Stromal cell of bone marrow (primary cell): ENCODE data around the gene ARHGEF28.

Source experiments
- DNase-seq: peaks from one replicate; pipeline ENCODE4 v3.0.0-alpha.2; 2012; ENCODE audit warnings: low read depth

The ARHGEF28 gene

DNA sequence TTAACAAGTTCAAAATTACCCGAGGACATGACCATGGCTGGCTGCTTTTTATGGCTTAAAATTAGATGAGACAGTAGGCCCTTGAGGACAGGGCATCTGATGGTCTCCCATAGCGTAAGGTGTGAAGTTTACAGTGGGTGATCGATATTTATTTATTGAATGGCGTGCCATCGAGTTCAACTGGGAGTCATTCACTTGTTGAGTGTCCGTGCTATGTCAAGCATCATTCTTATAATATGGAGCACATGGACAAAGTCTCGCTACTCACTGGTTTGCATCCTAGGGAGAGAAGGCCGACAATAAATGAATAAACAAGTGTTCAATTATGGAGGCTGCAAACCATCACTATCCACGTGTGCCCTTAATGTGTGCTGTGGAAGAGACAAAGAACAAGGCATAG, 277.2 kb downstream of the ARHGEF28 start:
- DNase-seq: no peak

DNA sequence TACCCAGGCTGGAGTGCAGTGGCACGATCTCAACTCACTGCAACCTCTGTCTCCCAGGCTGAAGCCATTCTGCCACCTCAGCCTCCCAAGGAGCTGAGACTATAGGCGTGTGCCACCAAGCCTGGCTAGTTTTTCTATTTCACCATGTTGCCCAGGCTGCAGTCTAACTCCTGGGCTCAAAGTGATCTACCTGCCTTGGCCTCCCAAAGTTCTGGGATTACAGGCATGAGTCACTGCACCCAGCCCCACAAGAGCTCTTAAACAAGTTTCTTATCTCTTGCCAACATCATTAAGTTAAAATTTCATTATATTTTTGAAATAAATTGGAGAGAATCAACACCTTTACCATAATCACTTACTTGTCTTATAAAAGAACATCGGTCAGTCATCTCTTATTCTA, 280.3 kb downstream of the ARHGEF28 start:
- no peak for DNase-seq

DNA sequence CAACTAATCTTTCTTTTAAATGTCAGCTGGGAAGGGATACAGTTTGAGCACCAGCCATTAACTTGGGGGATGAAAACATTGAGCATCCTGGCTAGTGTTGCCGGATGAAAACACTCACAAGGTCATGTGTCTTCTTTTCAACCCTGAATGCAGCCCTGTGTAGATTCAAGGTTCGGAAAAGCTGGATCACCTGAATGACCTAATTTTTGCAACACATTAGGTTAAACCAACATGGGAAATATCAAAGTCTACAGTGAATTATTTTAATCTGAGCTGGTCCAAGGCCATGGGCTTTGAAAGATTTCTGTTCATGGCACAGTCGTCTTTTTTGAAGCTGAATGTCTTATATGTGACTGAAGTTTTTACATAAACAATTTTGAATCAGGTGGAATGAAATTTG, 281.2 kb downstream of the ARHGEF28 start:
- no peak for DNase-seq

DNA sequence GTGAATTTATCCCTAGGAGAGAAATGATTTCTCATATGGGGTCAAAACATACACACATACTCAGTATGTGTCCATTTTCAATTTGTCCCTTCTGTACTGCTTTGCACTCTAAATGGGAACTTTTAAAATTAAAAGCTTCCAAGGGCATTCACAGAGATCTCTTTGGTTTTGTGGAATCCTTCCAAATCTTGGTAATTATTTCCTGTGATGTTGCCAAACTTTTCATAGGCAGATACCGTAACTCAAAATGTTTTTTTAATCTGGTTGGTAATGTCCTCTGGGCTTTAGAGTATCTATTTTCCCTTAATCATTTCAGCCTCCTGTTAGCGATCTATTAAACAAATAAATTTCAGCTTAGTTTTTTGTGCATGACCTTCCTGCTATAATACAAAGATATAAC, 282.4 kb downstream of the ARHGEF28 start:
- DNase-seq: no peak

GRCh38 chr5:73908846-73909245, 282.9 kb downstream of the ARHGEF28 start:
- DNase-seq: no peak

- no peak for DNase-seq
These were observed 283.5 kb downstream of the ARHGEF28 start for GRCh38 chr5:73909474-73909873.

DNA sequence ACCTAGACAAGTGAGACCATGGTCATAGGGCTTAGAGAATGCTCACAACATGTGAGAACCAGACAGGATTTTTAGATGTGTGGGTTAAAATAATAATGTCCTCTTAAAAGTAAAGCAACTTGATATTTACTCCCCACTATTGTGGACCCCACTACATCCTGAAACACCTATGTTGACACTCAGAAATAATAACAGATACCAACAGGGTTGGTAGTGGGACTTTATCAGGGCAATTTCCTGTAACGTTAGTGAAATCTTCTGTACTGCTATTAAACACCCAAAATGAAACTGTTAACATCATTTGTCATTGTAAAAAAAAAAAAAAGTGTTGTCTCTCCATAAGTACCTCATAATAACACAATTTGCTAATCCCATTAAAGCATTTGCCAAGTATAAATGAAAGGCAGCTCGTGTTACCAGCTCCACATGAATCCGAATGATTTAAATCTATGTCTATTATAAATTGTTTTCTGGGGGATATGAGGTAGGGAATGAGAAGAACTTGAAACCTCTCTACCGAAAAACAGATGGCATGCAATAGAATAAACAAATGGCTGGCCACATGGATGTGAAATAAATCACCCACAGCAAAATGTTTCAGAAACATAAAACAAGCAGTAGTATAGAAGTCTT, 285.9 kb downstream of the ARHGEF28 start:
- no peak for DNase-seq

DNA sequence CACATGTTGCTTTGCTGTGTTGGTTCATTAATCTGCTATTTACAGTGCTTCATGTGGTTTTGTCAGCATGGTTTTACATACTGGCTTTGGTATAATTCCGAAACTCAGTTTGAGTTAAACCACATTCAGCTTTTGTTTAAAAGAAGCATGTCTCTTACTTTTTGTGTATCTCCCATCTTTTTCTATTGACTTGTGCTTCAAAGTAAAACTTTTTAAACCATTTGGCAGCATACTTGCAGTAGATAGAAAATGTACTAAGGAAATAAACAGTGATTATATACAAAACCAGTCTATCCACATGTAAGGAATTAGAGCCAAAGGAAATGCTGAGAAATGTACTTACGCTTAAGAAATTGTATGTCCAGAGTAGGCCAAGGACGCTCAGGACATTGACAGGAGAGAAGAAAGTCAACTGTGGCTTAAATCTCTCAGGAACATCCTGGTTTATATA, 286.9 kb downstream of the ARHGEF28 start:
- no peak for DNase-seq

DNA sequence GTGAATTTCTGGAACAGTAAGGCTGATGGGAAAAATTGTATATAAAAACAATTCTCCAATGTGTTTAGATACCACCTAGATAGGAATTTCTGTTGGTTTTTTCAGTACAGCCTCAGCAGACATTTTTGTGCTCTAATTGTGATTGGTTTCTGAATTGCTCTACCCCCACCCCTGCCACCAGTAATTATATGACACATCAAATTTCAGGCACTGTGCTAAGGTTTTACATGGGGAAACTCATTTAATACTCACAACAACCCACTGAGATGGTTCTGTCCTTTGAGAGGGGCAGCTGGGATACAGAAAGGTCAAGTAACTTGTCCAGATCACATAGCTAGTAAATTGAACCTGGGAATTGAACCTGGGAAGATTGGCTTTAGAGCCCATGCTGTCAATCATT, 288.0 kb downstream of the ARHGEF28 start:
- DNase-seq: no peak

GRCh38 chr5:73915345-73915744, 289.3 kb downstream of the ARHGEF28 start:
- DNase-seq: no peak

DNA sequence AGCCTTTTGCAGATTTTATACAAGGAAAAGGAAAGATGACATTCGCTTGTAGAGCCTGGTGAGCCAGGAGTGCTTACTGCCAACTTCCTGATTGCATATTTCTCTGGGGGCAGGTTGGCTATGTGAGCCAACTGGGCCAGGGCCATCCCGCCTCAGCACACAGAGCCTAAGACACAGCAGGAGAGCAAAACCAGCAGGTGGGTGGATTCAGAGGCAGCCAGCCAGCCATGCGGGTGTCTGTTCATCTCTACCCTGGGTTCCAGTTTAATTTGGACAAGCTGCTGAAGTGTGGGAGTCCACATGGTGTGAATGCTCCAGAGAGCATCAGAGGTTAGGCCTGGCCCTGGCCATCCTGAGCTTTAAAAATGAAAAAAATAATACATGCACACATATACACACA, 291.4 kb downstream of the ARHGEF28 start:
- no peak for DNase-seq

DNA sequence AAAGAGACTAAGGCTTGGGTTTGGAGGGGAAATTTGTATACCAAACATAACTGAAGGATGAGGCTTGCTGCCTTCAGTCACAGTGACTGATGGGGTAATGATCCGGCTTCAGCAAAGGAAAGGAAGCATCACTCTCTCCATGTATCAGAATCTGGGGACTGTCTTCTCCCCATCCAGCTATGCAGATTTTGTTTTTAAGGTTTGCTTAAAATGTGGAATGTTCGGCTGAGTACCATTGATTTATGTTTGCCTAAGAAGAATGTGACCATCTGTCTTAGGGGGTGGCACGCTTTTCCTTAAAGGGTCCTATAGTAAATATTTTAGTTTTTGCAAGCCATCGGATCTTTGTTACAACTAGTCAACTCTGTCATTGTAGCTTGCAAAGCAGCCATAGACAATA, 291.9 kb downstream of the ARHGEF28 start:
- DNase-seq: no peak

DNA sequence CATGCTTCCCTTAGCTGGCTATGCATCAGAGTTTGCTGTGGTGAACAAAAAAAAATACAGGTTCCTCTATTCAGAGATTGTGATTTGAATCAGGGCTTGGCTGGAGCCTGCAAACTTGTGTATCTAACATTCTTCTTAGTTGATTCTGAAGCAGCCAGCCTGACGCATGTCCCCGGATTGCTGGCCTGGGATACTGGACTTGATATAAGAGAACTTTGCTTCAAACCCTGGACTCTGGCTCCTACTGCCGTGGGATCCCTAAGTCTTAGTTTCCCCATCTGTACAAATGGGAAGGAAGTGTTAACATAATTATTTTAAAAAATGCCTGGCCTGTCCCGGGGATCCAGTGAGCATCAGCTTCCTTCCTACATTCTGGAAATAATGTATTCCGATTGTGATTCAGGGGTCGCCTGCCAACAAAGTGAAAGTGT, 292.8 kb downstream of the ARHGEF28 start:
- no peak for DNase-seq

- DNase-seq: no peak
These were observed 295.7 kb downstream of the ARHGEF28 start for GRCh38 chr5:73921741-73922140.

- DNase-seq: no peak
These were observed 296.2 kb downstream of the ARHGEF28 start for GRCh38 chr5:73922224-73922623.

GRCh38 chr5:73922875-73923557, 297.0 kb downstream of the ARHGEF28 start:
- DNase-seq: no peak

- DNase-seq: no peak
These were observed 302.6 kb downstream of the ARHGEF28 start for GRCh38 chr5:73928476-73929070.

DNA sequence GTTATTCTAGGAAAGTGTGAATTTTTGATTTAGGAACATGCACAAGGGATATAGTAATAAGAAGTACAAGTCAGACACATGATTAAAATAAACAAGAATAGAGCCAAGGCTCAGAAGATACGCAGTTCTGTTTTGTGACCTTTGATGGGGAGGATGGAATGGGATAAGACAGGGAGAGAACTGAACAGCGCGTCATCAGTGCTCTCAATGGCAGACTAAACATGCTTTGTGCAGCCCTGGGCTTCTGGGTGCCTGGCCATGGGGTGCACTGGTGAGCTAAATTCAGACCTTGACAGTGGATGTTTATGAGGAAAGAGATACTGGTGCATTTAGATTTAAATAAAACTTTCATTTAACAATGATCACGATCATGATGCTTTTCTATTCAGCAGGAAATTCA, 309.7 kb downstream of the ARHGEF28 start:
- DNase-seq: no peak

- DNase-seq: peak; percentile 91
These were observed 312.4 kb downstream of the ARHGEF28 start for GRCh38 chr5:73938280-73938937.

DNA sequence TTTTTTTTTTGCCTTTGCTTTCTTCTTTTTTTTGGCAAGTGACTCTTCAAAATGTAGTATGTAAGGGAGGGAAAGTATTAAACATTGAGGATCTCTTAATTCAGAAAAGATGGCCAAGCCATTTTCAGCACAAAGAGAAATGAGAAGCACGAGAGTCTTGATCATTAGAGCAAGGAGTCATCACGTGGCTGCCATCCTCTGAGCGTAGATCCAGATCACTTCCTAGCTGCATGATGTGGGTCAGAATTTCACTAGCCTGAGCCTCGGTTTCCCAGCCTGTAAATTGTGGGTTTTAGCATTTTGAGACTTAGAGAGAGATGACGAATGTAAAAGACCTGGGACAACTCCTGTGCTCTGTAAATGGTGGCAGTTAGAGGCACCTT, 312.9 kb downstream of the ARHGEF28 start:
- no peak for DNase-seq

GRCh38 chr5:73939557-73939956, 313.6 kb downstream of the ARHGEF28 start:
- no peak for DNase-seq

DNA sequence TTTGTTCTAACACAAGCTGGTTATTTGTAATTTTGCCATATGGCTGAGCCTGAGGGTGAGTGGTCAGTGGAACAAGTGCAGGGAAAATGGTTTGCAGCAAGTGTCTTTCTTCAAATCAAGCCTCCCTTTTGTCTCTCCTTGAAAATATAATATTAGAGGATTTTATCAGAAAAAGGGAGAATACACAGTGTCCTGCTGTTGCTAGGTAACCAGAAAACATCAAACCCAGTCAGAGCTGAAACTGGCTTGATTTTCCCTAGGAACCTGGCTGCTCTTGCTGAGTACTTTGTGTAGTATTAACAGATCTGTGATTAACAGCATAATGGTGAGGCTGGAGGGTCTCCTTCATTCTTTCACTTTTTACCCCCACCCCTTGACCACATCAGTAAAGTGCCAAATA, 314.0 kb downstream of the ARHGEF28 start:
- no peak for DNase-seq

DNA sequence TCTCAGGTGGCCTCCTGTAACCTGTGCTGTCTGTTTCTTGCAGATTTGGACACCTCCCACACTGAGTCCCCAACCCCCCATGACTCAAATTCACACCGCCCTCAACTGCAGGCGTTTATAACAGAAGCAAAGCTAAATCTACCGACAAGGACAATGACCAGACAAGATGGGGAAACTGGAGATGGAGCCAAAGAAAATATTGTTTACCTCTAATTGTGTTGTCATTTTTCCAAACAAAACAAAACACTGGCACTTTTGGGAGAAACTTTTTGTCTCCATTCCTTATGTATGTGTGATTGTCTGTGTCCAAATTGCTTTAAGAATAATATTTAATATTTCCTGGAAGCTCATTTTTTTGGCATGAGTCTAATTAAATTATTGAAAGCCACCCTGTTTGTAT, 314.8 kb downstream of the ARHGEF28 start:
- no peak for DNase-seq
